Dedifferentiated amniotic fluid mesenchymal stem cell (primary cell): Measurements from ENCODE around the gene FXYD3.
"Not testable (repeated sequence)": the region's sequence is repeated elsewhere in the genome, so short reads cannot be mapped to it uniquely, and the experiment has no call there.

Experiments
- DNase-seq: peaks from one replicate; pipeline ENCODE4 v3.0.0-alpha.2; 2016; ENCODE audit errors: extremely low spot score

Gene FXYD3

GRCh38 chr19:35086455-35086854 lies 29.2 kb upstream of the FXYD3 start:
- DNase-seq: no peak

- no peak for DNase-seq
These were observed 28.2 kb upstream of the FXYD3 start for GRCh38 chr19:35087393-35087792.

GRCh38 chr19:35088131-35088913 lies 27.3 kb upstream of the FXYD3 start:
- peak; percentile 65 for DNase-seq

- DNase-seq: no peak
These were observed 26.1 kb upstream of the FXYD3 start for GRCh38 chr19:35089554-35089953.

GRCh38 chr19:35090160-35090505 lies 25.5 kb upstream of the FXYD3 start:
- no peak for DNase-seq

- peak; percentile 56 for DNase-seq
These were observed 25.0 kb upstream of the FXYD3 start for GRCh38 chr19:35090506-35091214.

- DNase-seq: no peak
These were observed 22.2 kb upstream of the FXYD3 start for GRCh38 chr19:35093430-35093829.

GRCh38 chr19:35093941-35094647 lies 21.5 kb upstream of the FXYD3 start:
- DNase-seq: no peak

- DNase-seq: no peak
These were observed 21.0 kb upstream of the FXYD3 start for GRCh38 chr19:35094656-35095055.

- DNase-seq: no peak
These were observed 19.8 kb upstream of the FXYD3 start for GRCh38 chr19:35095667-35096368.

- DNase-seq: no peak
These were observed 17.1 kb upstream of the FXYD3 start for GRCh38 chr19:35098413-35099049.

GRCh38 chr19:35099155-35099896 lies 16.3 kb upstream of the FXYD3 start:
- no peak for DNase-seq

GRCh38 chr19:35099897-35100275 lies 15.7 kb upstream of the FXYD3 start:
- no peak for DNase-seq

- DNase-seq: no peak
These were observed 14.8 kb upstream of the FXYD3 start for GRCh38 chr19:35100588-35101533.

GRCh38 chr19:35101949-35102348 lies 13.7 kb upstream of the FXYD3 start:
- DNase-seq: not testable (repeated sequence)

GRCh38 chr19:35103614-35104013 lies 12.0 kb upstream of the FXYD3 start:
- DNase-seq: not testable (repeated sequence)

GRCh38 chr19:35104361-35104760 lies 11.3 kb upstream of the FXYD3 start:
- DNase-seq: no peak

- no peak for DNase-seq
These were observed 10.6 kb upstream of the FXYD3 start for GRCh38 chr19:35105047-35105410.

- DNase-seq: no peak
These were observed 10.0 kb upstream of the FXYD3 start for GRCh38 chr19:35105411-35106290.
